Peyer's patch (tissue), 4 donors: ENCODE results near the gene BCKDHA. TPM values are rescaled to one million over a fixed set of nuclear protein-coding genes. Genes with fewer than 3 reads are reported as not detected.

ENCODE experiments used
- DNase-seq, 3 donors: peaks; one replicate each; pipeline ENCODE4 v3.0.0-alpha.2; 2017 to 2019
- H3K27ac ChIP-seq, 4 donors: fragments of 200-600 bp; sonication (generic); one replicate each; pipeline ENCODE4 v1.5.1; 2016 to 2019
- H3K27me3 ChIP-seq, 2 donors: fragments of 200-600 bp; sonication (generic); one replicate each; pipeline ENCODE4 v1.5.1; 2019
- H3K36me3 ChIP-seq, 3 donors: fragments of 200-600 bp; sonication (generic); one replicate each; pipeline ENCODE4 v1.5.1; 2016 to 2019
- H3K4me1 ChIP-seq, 4 donors: fragments of 200-600 bp; sonication (generic); one replicate each; pipeline ENCODE4 v1.5.1; 2016 to 2019
- H3K4me3 ChIP-seq, 4 donors: fragments of 200-600 bp; sonication (generic); 1 replicate in 3 of 4; 2 replicates in 1 of 4; pipeline ENCODE4 v1.5.1; 2016 to 2019; ENCODE audit warnings: mild to moderate bottlenecking in 1 of 4
- H3K9me3 ChIP-seq, 4 donors: fragments of 200-600 bp; sonication (generic); one replicate each; pipeline ENCODE4 v1.5.1; 2016 to 2019; ENCODE audit warnings: mild to moderate bottlenecking in 1 of 4
- POLR2A ChIP-seq, 2 donors: fragments of 450-650 bp; IDR thresholded peaks; one replicate each; pipeline ENCODE4 v1.5.1; 2017; ENCODE audit warnings: antibody characterized with exemption in 2 of 2, mild to moderate bottlenecking in 2 of 2, moderate library complexity in 2 of 2
- total RNA-seq, 4 donors: library from RNA; depleted of rRNA; stranded (reverse); fragments of >200 nt; gene quantifications; one replicate each; pipeline ENCODE4 v1.1.0, GENCODE V29; 2016
- TF ChIP-seq, protein P1 (sequence below), 6 experiments: fragments of 450-650 bp in 4 of 6; fragments of 200-600 bp in 2 of 6; sonication (generic) in 1 of 6; IDR thresholded peaks; one replicate each; pipeline ENCODE4 v1.5.1; 2017 to 2019; ENCODE audit warnings: antibody characterized with exemption in 6 of 6, mild to moderate bottlenecking in 3 of 6, moderate library complexity in 1 of 6

BCKDHA gene
- total RNA-seq, 4 donors from 2014 or later, result 23.9 to 41.7 (median 30.7) TPM

GRCh38 chr19:41413947-41414346 lies 16.3 kb downstream of the BCKDHA start:
- no peaks in the 10 kb centered on the region for H3K27me3 ChIP-seq
- peaks cover 0 to 72% (median 0%) of the 10 kb centered on the region in 3 donors for H3K36me3 ChIP-seq
- DNase-seq, result no peak
- TF ChIP-seq, protein P1, sequence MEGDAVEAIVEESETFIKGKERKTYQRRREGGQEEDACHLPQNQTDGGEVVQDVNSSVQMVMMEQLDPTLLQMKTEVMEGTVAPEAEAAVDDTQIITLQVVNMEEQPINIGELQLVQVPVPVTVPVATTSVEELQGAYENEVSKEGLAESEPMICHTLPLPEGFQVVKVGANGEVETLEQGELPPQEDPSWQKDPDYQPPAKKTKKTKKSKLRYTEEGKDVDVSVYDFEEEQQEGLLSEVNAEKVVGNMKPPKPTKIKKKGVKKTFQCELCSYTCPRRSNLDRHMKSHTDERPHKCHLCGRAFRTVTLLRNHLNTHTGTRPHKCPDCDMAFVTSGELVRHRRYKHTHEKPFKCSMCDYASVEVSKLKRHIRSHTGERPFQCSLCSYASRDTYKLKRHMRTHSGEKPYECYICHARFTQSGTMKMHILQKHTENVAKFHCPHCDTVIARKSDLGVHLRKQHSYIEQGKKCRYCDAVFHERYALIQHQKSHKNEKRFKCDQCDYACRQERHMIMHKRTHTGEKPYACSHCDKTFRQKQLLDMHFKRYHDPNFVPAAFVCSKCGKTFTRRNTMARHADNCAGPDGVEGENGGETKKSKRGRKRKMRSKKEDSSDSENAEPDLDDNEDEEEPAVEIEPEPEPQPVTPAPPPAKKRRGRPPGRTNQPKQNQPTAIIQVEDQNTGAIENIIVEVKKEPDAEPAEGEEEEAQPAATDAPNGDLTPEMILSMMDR (IDR thresholded peaks at IDR 0.05), result no peak
- TF ChIP-seq POLR2A (IDR thresholded peaks at IDR 0.05), result no peak
- no peaks in the 10 kb centered on the region for H3K9me3 ChIP-seq
- H3K4me3 ChIP-seq, result no peak overlapping the region
- H3K27ac ChIP-seq, result no peak overlapping the region
- H3K4me1 ChIP-seq, result peaks cover 0 to 31% (median 3%) of the 10 kb centered on the region in 4 donors

DNA sequence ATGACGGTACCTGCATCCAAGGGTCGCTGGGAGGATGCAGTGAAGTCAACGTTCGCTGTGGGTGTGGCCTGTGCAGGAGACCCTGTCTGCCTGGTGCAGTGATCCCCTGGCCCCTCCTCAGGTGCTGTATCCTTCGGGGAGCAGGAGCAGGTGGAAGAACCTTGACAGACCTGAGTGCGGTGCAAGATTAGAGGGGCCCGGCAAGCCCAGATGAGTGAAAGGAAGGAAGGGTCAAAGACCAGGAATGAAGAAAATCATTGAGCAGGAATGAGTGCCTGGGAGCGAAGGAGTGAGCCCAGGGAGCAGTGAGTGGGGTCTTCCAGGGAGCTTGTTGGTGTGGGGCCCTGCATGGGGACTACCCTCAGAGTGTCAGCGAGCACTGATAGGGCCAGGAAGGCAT lies 16.8 kb downstream of the BCKDHA start:
- no peaks in the 10 kb centered on the region for H3K27me3 ChIP-seq
- H3K9me3 ChIP-seq, result no peaks in the 10 kb centered on the region
- H3K36me3 ChIP-seq, result peaks cover 0 to 77% (median 0%) of the 10 kb centered on the region in 3 donors
- H3K4me1 ChIP-seq, result peaks cover 0 to 26% (median 3%) of the 10 kb centered on the region in 4 donors
- H3K4me3 ChIP-seq, result no peak overlapping the region
- DNase-seq, result no peak
- no peak overlapping the region for H3K27ac ChIP-seq
- TF ChIP-seq, protein P1 (IDR thresholded peaks at IDR 0.05), result no peak
- no peak for TF ChIP-seq POLR2A (IDR thresholded peaks at IDR 0.05)

DNA sequence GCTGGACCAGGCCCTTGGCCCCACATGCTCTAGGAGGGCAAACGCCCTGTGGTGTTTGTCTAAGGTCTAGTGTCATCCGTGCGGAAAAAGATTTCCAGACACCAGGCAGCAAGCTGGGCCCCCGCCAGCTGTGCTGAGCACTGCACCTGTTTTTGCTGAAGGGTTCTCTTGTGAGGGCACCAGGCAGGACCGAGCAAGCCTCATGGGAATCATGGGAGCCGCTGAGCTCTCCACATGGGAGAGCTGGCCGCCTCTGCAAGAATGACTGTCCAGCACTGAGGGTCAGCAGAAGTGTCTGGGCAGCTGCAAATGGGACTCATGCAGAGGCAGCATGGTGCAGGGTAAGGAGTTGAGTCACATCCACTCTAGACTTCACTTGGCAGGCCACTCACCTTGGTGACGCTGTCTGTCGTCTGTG lies 17.5 kb downstream of the BCKDHA start:
- Histone ChIP-seq H3K27ac (no peak overlapping the region), H3K4me1 (peaks cover 0 to 23% (median 3%) of the 10 kb centered on the region in 4 donors), H3K27me3 (no peaks in the 10 kb centered on the region), H3K4me3 (no peak overlapping the region), H3K36me3 (peaks cover 0 to 84% (median 0%) of the 10 kb centered on the region in 3 donors), H3K9me3 (no peaks in the 10 kb centered on the region)
- TF ChIP-seq, protein P1 (IDR thresholded peaks at IDR 0.05), result no peak
- no peak for DNase-seq

DNA sequence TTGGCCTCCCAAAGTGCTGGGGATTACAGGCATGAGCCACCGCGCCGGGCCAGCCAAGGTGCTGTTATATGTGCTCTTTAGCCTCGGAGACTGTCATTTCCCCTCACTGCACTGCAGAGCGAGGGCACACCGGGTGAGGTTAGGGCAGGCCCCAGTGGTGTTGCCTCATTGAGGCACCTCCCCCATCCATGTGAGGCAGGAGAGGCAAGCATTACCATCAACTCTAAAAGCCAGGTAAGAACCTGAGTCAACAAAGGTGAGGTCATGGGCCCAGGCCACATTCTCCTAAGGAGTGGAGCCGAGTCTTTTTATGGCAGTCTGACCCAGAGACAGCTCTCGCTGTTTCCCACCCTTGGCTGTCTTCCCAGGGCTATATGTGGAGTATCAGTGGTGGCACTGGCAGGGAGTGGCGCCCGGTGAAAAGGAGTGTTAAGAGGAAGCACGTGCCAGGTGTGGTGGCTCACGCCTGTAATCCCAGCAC lies 18.6 kb downstream of the BCKDHA start:
- H3K36me3 ChIP-seq, result peaks cover 0 to 84% (median 0%) of the 10 kb centered on the region in 3 donors

DNA sequence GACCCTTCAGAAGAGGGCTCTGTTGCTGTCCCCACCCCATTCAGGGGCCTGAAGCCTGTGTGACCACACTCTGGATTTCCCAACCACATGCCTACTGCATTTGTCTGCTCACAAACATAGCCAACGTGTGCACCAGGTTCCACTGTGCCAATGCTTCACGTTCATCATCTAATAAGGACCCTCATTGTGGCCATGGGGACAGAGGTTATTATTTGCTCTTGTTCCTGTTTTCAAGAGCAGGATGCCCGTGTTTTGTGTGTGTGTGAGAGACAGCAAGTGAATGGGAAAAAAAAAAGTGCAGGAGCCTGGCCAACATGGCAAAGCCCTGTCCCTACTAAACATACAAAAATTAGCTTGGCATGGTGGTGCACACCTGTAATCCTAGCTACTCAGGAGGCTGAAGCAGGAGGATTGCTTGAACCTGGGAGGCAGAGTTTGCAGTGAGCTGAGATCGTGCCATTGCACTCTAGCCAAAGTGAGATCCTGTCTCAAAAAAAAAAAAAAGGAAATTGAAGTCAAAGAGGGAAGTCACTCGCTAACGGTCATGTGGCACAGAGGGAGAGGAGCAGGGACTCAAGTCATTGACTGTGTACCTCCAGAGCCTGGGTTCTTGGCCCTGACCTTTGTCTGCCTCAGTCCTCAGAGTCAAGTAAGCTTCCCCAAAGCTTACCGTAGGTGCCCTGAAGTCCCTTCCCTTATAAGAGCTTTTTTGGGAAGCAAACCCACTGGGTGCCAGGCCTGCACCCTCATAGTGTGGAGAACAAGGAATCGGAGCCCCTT lies 22.7 kb downstream of the BCKDHA start:
- no peaks in the 10 kb centered on the region for H3K27me3 ChIP-seq
- peak overlapping the region; percentile 25 to 73 (median 43) for H3K27ac ChIP-seq
- TF ChIP-seq, protein P1 (IDR thresholded peaks at IDR 0.05), result no peak
- TF ChIP-seq POLR2A (IDR thresholded peaks at IDR 0.05), result no peak
- H3K4me3 ChIP-seq, result no peak overlapping the region
- no peak for DNase-seq
- no peaks in the 10 kb centered on the region for H3K9me3 ChIP-seq
- peaks cover 0 to 75% (median 2%) of the 10 kb centered on the region in 3 donors for H3K36me3 ChIP-seq
- H3K4me1 ChIP-seq, result peaks cover 0 to 54% (median 3%) of the 10 kb centered on the region in 4 donors

More for the DNA sequence above, 18.6 kb downstream of the BCKDHA start:
- Histone ChIP-seq H3K27ac (peak overlapping the region in 3 of 4 donors; percentile 27 to 72 (median 70)), H3K27me3 (no peaks in the 10 kb centered on the region), H3K4me3 (no peak overlapping the region), H3K9me3 (no peaks in the 10 kb centered on the region), H3K4me1 (peaks cover 0 to 27% (median 3%) of the 10 kb centered on the region in 4 donors)
- TF ChIP-seq POLR2A (IDR thresholded peaks at IDR 0.05), result peak in 1 of 2 donors; percentile 35
- TF ChIP-seq, protein P1 (IDR thresholded peaks at IDR 0.05), result no peak
- peak in 2 of 3 donors; percentile 88 to 92 for DNase-seq
